Ishikawa (cell line): Measurements from ENCODE around the gene ZCCHC24.

Source experiments
- CEBPB ChIP-seq: IDR thresholded peaks from 2 replicates; pipeline ENCODE4 v1.6.1; 2012
- MAX ChIP-seq: IDR thresholded peaks from 2 replicates; pipeline ENCODE4 v1.6.1; 2012
- RAD21 ChIP-seq: IDR thresholded peaks from 2 replicates; pipeline ENCODE4 v1.6.1; 2012; ENCODE audit warnings: low read depth
- TAF1 ChIP-seq: IDR thresholded peaks from 2 replicates; pipeline ENCODE4 v1.6.1; 2012; ENCODE audit warnings: low read depth, mild to moderate bottlenecking
- TEAD4 ChIP-seq: IDR thresholded peaks from 2 replicates; pipeline ENCODE4 v1.6.1; 2012
- YY1 ChIP-seq: IDR thresholded peaks from 2 replicates; pipeline ENCODE4 v1.6.1; 2012; ENCODE audit warnings: low read depth

GRCh38 chr10:79418274-79418673 is 27.1 kb downstream of the ZCCHC24 start:
- no peak for TF ChIP-seq YY1
- TF ChIP-seq CEBPB = no peak
- TF ChIP-seq TEAD4 = no peak
- no peak for TF ChIP-seq TAF1
- no peak for TF ChIP-seq RAD21
- TF ChIP-seq MAX = no peak
